GM10248 (cell line): Measurements from ENCODE around the gene SWSAP1.
"Not testable (repeated sequence)": the region's sequence is repeated elsewhere in the genome, so short reads cannot be mapped to it uniquely, and the experiment has no call there.

Experiments
- CTCF ChIA-PET: fragments of 300-600 bp; sonication (Branson Sonifier 250); formaldehyde crosslinking; extraction: SDS; loops from one replicate; lab custom pipeline; 2021; ENCODE audit warnings: antibody characterized with exemption; lab: Yijun Ruan, JAX
- POLR2A ChIA-PET: fragments of 350-650 bp; sonication (Branson Sonifier 250); formaldehyde crosslinking; extraction: SDS; loops from one replicate; lab custom pipeline; 2020; ENCODE audit warnings: antibody characterized with exemption; lab: Yijun Ruan, JAX
- DNase-seq: peaks from one replicate; pipeline ENCODE4 v3.0.0; 2012; ENCODE audit errors: extremely low spot score
- TF ChIP-seq, protein P1 (sequence below): IDR thresholded peaks from 2 replicates; pipeline ENCODE4 v1.5.1; 2012; ENCODE audit warnings: mild to moderate bottlenecking, low read depth; ENCODE audit errors: extremely low read depth, missing control alignments, control extremely low read depth

Gene SWSAP1

DNA sequence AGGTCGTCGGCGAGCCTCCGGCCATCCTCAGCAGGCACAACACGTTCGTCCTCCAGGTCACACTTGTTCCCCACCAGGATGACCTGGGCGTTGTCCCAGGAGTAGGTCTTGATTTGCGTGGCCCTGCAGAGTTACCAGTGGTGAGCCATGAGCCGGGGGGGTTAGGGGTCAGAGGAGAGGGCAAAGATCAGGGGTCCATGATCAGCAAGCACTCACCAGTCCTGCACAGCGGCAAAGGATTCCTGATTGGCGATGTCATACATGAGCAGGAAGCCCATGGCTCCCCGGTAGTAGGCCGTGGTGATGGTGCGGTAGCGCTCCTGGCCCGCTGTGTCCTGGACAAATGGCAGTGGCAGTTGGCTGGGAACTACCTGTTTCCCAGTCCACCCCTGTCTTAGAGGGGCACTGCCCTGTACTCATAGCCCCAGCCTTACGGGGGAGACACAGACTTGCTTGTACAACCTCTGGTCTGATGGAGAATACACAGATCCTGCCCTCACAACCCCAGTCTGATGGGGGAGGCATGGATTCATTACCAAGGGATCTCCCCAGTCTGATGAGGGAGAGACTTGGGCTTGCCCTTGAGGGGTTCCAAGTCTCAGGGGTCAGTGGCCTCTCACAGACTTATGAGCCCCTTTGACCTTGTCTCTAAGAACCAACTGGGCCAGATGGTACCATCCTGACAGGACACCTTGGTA is 38.9 kb upstream of the SWSAP1 start:
- TF ChIP-seq, protein P1, sequence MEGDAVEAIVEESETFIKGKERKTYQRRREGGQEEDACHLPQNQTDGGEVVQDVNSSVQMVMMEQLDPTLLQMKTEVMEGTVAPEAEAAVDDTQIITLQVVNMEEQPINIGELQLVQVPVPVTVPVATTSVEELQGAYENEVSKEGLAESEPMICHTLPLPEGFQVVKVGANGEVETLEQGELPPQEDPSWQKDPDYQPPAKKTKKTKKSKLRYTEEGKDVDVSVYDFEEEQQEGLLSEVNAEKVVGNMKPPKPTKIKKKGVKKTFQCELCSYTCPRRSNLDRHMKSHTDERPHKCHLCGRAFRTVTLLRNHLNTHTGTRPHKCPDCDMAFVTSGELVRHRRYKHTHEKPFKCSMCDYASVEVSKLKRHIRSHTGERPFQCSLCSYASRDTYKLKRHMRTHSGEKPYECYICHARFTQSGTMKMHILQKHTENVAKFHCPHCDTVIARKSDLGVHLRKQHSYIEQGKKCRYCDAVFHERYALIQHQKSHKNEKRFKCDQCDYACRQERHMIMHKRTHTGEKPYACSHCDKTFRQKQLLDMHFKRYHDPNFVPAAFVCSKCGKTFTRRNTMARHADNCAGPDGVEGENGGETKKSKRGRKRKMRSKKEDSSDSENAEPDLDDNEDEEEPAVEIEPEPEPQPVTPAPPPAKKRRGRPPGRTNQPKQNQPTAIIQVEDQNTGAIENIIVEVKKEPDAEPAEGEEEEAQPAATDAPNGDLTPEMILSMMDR: no peak
- POLR2A ChIA-PET: no interaction called here
- DNase-seq: no peak
- CTCF ChIA-PET: no interaction called here

DNA sequence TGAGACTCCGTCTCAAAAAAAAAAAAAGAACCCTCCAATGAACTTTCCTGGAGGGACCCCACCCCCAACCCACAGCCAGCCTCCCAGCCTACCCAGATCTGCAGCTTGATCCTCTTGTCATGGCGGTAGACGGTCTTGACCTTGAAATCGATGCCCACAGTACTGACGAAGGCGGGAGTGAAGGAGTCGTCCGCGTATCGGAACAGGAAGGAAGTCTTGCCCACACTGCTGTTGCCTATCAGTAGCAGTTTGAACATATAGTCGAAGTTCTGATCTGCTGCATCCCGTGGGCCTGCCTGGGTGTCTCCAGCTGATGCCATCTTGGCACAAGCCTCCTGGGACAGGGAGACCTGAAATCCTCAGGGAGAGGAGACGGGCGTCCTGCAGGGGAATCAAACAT is 37.4 kb upstream of the SWSAP1 start:
- CTCF ChIA-PET: no interaction called here

DNA sequence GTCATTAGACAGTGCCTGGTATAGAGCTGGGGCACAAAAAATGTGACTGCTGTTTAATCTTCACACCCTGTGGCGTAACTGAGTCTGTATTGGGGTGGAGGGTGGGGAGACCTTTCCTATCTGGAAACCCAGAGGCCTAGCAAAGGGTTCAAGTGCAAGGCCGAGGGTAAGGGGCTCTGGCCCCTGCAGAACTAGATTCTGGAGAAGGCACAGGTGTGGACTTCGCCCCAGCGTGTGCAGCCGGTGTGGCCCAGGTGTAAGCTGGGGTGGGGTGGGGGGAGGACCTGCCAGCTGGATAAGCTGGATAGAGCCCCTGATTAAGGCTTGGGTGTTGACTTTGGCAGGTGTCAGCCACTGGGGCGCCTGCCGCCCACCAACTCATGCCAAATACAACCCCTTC is 36.3 kb upstream of the SWSAP1 start:
- ChIA-PET POLR2A (no interaction called here), CTCF (interaction anchor here (0.9 to 1.8 kb wide), 3 partner anchors 13 to 43 kb away, joined by 3 to 8 read pairs (median 5); no protein-coding TSS in a partner anchor)
- no peak for DNase-seq
- TF ChIP-seq, protein P1: no peak

More for the DNA sequence above, 37.4 kb upstream of the SWSAP1 start:
- POLR2A ChIA-PET: interaction anchor here (0.7 kb wide), 1 partner anchor 100 kb away, joined by 5 read pairs; no protein-coding TSS in a partner anchor
- no peak for DNase-seq
- TF ChIP-seq, protein P1: no peak

DNA sequence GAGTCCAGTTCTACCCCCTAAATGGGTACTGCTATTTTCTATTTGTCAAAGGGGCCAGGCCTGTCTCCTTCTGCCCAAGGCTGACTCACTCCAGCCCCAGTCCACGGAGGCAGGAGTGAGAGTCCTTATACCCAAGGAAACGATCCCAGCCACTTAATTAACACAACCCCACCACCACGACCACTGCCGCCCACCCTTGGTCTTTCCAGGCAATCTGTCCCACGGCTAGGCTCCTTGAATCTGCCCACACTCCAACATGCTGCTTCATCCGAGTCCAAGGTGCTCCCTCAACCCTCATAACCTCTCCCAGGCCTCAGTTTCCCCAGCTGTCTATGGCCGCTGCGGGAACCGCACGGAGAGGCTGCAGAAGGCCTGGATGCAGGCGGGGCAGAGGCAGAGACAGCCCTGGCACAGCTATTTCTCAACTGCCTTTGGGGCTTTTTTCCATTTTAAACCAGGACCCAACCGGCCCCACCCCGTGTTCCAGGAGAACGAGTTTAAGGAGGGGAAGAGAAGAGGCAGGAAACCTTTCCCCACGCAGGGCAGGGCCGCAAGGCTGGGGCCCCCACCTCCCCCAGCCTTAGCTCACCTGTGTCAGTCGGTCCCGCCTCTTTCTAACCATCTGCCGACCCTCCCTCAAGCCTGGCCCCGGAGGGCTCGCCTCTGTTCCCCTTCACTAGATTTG is 35.8 kb upstream of the SWSAP1 start:
- no peak for DNase-seq
- ChIA-PET POLR2A (no interaction called here), CTCF (interaction anchor here (1.3 to 1.8 kb wide), 2 partner anchors 14 to 43 kb away, joined by 5 to 8 read pairs; no protein-coding TSS in a partner anchor)
- TF ChIP-seq, protein P1: no peak

DNA sequence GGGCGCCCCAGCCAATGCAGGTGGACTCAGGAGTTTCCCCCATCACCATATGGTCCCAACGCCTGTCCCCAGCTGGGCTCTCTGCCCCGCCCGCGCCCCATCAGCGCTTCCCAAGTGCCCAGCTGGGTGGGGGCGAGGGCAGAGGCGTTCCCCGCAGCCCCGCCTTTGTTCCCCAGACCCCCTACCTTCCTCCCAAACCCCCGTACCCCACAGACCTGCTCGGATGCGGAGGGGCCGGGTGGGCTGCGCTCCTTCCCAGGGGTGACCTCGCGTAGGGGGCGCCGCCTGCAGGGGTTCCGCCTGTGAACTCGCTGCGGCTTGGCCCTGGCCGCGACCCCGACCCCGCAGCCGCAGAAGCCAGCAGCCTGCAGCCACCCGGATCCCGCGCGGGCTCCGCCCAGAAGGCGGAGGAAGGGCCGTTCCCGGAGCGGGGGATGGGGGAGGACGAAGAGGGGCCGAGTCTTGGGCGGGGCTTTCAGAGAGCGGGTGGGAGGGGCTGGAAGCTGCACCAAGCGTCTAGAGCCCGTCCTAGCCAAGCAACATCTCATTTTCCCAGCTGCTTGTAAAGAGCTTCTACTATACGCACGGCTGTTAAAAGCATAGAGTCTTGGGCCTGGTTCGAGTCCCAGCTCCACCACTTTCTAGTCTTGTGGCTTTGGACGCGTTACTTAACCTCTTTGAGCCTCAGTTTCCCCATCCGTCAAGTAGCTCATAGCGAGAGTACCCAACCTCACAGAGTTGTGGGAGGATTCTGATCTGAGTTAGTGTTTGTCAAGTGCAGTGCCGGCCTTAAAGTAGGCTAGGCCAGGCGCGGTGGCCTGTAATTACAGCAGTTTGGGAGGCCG is 35.0 kb upstream of the SWSAP1 start, which contains the start of gene RAB3D:
TSS of gene RAB3D (minus strand) at position 404 of the 845 bp plus-strand sequence. CDS start 2,258 bp downstream, outside the sequence.
- ChIA-PET CTCF (interaction anchor here (0.8 to 1.8 kb wide), 7 partner anchors 10 to 143 kb away, joined by 3 to 11 read pairs (median 4); no protein-coding TSS in a partner anchor), POLR2A (interaction anchor here (0.6 kb wide), 1 partner anchor 15 kb away, joined by 3 read pairs; no protein-coding TSS in a partner anchor)
- DNase-seq: peak; percentile 97
- TF ChIP-seq, protein P1: no peak

DNA sequence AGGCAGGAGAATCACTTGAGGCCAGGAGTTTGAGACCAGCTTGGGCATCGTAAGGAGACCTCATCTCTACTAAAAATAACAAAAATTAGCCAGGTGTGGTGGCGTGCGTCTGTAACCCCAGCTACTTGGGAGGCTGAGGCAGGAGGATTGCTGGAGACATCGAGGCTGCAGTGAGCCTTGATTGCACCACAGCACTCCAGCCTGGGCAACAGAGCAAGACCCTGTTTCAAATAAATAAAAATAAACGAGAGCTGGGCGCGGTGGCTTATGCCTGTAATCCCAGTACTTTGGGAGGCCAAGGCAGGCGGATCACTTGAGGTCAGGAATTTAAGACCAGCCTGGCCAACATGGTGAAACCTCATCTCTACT is 34.4 kb upstream of the SWSAP1 start:
- DNase-seq, POLR2A ChIA-PET: not testable (repeated sequence)
- CTCF ChIA-PET: interaction anchor here (0.8 to 1.8 kb wide), 7 partner anchors 9 to 142 kb away, joined by 3 to 11 read pairs (median 4); no protein-coding TSS in a partner anchor
